Measurements from ENCODE around the gene HPSE2. TPM values are rescaled to one million over a fixed set of nuclear protein-coding genes. Genes with fewer than 3 reads are reported as not detected.

HPSE2 gene
- total RNA-seq, 1 donor: not detected

GRCh38 chr10:98778277-98778759 lies 457.3 kb downstream of the HPSE2 start:
- H3K4me3 ChIP-seq (ENCODE audit: low read depth, low read length): no peak overlapping the region
- DNase-seq (ENCODE audit: low read depth): no peak
- TF ChIP-seq, protein P1, sequence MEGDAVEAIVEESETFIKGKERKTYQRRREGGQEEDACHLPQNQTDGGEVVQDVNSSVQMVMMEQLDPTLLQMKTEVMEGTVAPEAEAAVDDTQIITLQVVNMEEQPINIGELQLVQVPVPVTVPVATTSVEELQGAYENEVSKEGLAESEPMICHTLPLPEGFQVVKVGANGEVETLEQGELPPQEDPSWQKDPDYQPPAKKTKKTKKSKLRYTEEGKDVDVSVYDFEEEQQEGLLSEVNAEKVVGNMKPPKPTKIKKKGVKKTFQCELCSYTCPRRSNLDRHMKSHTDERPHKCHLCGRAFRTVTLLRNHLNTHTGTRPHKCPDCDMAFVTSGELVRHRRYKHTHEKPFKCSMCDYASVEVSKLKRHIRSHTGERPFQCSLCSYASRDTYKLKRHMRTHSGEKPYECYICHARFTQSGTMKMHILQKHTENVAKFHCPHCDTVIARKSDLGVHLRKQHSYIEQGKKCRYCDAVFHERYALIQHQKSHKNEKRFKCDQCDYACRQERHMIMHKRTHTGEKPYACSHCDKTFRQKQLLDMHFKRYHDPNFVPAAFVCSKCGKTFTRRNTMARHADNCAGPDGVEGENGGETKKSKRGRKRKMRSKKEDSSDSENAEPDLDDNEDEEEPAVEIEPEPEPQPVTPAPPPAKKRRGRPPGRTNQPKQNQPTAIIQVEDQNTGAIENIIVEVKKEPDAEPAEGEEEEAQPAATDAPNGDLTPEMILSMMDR (IDR thresholded peaks at IDR 0.05; ENCODE audit: insufficient read depth, low read length): no peak

- H3K4me3 ChIP-seq (ENCODE audit: low read depth, low read length): no peak overlapping the region
- no peak for DNase-seq (ENCODE audit: low read depth)
- TF ChIP-seq, protein P1 (IDR thresholded peaks at IDR 0.05; ENCODE audit: insufficient read depth, low read length): no peak
These were observed 477.2 kb downstream of the HPSE2 start for GRCh38 chr10:98758463-98758862.

DNA sequence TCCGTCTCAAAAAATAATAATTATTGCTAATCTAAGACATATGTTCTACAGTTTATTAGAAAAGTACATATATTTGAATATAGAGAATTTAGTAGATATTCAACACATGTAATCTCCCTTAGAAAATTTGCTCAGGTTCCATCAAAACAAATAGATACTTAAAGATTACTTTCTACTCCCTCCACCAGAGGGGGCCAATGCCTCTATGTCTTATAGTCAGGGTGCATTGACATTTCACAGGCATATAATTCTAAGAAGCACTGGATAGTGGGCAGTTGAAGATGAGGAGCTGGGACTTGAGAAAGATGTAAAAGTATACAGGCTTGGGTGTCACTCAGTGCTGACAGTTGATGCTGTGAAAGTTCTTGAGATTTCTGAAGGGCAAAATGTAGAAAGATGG lies 487.4 kb downstream of the HPSE2 start:
- H3K4me3 ChIP-seq (ENCODE audit: low read depth, low read length): no peak overlapping the region
- TF ChIP-seq, protein P1 (IDR thresholded peaks at IDR 0.05; ENCODE audit: insufficient read depth, low read length): no peak
- no peak for DNase-seq (ENCODE audit: low read depth)

DNA sequence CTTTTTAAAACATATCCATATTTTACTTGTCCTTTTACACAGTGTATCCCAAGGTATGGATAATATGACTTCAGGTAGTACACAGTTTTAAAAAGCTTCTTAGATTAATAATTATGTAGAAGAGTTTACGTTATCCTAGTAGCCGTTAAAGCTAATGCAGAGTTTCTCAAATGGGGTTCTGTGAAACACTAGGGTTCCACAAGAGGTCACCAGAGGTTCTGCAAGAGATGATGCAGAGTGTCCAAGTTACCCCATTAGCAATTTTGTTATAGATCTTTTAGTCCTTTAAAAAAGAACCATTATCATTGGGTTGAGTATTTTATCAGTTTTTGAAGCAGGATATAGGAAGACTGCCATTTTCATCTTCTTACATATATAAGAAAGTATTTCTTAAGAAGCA lies 490.0 kb downstream of the HPSE2 start:
- DNase-seq (ENCODE audit: low read depth): no peak
- TF ChIP-seq, protein P1 (IDR thresholded peaks at IDR 0.05; ENCODE audit: insufficient read depth, low read length): no peak
- no peak overlapping the region for H3K4me3 ChIP-seq (ENCODE audit: low read depth, low read length)

DNA sequence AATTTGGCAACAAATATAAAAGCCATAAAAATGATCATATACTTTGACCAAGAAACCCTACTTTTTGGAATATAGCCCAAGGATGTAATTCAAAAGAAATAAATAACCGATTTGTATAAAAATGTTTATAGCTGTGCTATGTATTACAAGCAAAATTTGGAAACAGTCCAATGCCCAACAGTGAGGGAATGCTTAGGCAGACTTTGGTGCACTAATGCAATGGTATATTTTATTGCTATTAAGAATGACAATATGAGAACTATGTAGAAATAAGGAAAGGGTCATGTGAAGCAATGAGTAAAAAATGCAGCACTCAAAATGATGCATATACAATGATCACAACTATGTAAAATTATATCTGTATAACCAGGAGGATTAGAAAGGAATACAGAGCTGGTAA lies 515.1 kb downstream of the HPSE2 start:
- DNase-seq (ENCODE audit: low read depth): no peak
- H3K4me3 ChIP-seq (ENCODE audit: low read depth, low read length): no peak overlapping the region
- TF ChIP-seq, protein P1 (IDR thresholded peaks at IDR 0.05; ENCODE audit: insufficient read depth, low read length): no peak

DNA sequence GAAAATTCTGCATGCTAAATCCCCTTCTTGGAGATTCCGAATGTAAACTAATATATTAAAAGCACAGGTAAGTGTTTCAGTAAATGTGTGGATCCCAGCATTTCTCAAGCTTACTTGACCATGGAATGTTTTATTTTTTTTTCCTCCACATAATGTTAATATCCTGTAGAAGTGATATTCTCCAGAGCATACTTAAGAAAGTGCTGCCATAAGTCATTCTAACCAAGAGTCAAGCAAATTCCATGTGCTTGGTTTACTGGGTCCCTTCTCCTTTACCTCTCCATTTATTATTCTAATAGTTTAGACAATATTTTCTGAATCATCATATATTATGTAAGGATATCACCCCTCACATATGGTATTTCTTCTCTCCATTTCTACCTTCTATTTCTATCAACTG lies 522.1 kb downstream of the HPSE2 start:
- no peak for DNase-seq (ENCODE audit: low read depth)
- TF ChIP-seq, protein P1 (IDR thresholded peaks at IDR 0.05; ENCODE audit: insufficient read depth, low read length): no peak
- H3K4me3 ChIP-seq (ENCODE audit: low read depth, low read length): no peak overlapping the region

GRCh38 chr10:98696516-98696915 lies 539.1 kb downstream of the HPSE2 start:
- TF ChIP-seq, protein P1 (IDR thresholded peaks at IDR 0.05; ENCODE audit: insufficient read depth, low read length): no peak
- H3K4me3 ChIP-seq (ENCODE audit: low read depth, low read length): no peak overlapping the region
- no peak for DNase-seq (ENCODE audit: low read depth)
